HTR-8/SVneo (cell line): ENCODE results near the gene HNRNPA2B1.
A peak's percentile ranks its signal among the peaks of the same experiment; 100 is the strongest.

Source experiments
- DNase-seq: peaks from one replicate; pipeline ENCODE4 v3.0.0; 2011; ENCODE audit warnings: low spot score, mixed read lengths; ENCODE audit not compliant: insufficient read length
- FAIRE-seq: peaks from 2 replicates; lab custom pipeline; 2011; peaks lifted over from hg19 to GRCh38; lab: Jason Lieb, UNC

The HNRNPA2B1 gene

DNA sequence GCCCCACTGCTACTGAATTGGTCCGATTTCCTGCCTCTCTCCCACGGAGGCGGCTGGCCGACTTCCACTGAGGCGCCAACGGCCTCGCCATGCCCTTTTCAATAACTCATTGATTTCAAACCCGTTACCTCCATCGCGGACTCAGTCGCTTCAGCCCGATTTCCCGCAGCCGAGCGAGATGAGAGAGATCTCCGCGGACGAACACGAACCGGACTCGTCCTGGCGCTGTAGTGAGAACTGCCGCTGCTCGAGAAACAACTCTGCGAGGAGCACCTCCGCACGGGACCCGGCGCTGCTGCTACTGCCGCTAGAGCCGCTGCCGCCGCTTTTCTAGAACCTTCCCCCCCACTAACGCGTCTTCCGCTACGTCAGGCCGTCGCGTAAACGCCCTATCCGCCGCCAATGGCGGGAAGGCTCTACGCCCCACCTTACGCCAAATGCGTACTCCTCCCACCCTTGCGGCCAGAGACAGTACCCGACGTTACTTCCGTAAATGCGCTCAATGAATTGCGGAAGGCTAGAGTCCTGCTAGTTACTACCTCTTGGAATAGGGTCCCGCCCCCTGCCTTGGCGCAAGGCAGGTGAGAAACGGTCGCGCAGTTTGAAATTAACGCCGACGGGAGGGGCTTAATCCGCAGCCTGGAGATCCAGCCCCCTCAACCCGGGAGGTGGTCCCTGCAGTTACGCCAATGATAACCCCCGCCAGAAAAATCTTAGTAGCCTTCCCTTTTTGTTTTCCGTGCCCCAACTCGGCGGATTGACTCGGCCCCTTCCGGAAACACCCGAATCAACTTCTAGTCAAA is at the start of gene HNRNPA2B1:
Gene HNRNPA2B1, minus strand, starts transcription at position 303 of the 803 bp plus-strand sequence. Its CDS starts 169 bp downstream, at position 134.
- FAIRE-seq (peak; percentile 91), DNase-seq (peak; percentile 85)

DNA sequence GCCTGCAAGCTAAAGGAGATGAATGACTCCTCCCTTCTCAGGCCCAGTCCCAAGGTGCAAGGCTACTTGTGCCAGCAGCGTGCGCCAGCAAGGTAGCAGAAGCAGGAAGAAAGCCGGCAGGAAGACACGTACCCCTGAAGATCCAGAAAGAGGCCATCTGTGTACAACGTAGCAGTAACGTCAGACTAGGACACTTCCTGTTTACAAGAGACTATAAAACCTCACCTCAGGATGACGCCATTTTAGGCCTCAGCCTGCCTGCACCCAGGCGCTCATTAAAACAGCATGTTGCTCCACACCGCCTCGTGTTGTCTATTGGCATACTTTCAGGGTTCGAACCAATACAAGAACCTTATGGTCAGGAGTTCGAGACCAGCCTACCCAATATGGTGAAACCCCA is 49.7 kb upstream of the HNRNPA2B1 start:
- no peak for DNase-seq
- FAIRE-seq, result no peak

DNA sequence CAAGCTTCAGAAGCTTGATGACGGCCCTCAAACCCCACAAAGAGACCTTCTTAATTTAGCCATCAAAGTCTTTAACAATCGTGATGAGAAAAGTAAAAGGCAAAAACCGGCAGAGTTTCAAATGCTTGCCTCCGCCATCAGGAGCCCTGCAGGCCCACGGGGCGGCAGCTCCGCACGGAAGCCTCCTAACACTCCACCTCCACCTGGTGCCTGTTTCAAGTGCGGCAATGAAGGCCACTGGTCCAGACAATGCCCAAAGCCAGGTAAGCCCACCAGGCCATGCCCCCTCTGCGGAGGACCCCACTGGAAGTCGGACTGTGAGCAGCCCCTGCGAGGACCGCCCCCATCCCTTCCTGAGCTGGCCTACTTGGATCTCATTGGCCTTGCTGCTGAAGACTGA is 44.6 kb upstream of the HNRNPA2B1 start:
- no peak for FAIRE-seq
- DNase-seq, result no peak

DNA sequence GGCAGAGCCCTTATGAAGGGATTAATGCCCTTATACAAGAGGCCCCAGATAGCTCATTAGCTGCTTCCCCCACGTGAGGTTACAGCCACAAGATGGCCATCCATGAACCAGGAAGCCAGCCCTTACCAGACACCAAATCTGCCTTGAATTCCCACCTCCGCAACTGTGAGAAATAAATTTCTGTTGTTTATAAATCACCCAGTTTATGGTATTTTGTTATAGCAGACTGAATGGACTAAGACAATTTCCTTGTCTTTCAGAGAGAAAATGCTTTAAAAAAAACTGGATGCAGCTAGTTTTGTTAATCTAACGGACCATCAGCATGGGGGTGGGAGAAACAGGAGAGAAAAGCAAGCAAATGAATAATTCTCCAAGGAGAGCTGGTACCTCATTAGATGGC is 37.5 kb upstream of the HNRNPA2B1 start:
- FAIRE-seq (no peak), DNase-seq (no peak)

DNA sequence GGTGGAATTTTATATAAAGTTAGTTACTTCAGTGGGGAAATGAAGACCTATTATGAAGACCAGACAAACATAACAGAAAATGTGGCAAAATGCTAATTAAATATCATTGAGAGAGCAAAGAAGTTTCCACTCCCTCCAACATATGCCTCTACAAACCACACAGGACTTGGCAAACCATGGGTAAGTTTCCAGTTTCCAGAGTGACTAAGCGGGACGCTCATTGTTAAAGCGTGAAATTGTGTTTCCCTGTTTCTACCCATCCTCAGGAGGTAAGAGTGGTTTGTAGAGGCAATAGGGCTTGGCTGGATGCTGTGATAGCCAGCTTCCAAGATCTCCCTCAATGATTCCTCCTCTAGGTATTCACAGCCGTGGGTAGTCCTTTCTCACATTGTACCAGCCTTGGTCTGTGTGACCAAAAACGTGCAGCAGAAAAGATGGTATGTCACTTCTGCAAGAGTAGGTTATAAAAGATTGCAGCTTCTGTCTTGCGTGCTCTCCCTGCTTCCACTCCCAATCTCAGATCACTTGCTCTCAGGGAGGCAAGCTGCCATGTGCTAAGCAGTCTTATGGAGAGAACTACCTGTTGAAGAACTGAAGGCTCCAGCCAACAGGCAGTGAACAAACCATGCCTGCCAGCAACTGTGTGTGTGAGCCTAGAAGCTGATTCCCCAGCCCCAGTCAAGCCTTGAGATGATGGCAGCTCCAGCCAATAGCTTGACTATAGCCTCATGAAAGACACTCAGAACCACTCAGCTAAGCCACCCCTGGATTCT is 36.7 kb upstream of the HNRNPA2B1 start:
- DNase-seq, result no peak
- no peak for FAIRE-seq

DNA sequence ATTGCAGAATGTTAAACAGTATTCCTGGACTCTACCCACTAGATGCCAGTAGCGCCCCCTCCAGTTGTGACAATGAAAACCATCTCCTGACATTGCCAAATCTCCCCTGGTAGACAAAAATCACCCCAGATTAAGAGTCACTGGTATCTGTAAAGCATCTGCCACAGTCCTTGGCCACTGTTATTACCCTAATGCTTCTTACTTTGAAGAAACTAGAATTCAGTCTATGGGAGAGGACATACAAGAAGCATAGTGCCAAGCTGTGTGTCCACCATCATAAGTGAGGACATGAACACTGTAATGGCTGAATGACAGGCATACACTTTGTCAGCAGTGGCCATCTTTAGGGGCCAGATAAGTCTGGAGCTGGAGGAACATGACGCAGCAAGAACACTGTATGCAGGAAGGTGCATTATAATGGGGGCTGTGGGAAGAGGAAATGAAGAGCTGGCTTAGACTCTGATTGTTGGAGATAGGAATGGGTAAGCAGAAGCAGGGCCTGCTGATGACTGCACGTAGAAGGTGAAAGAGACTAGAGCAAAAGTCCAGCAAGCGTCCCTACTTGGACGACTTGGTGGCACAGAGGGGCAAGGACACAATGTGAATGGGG is 33.5 kb upstream of the HNRNPA2B1 start:
- FAIRE-seq (no peak), DNase-seq (no peak)

DNA sequence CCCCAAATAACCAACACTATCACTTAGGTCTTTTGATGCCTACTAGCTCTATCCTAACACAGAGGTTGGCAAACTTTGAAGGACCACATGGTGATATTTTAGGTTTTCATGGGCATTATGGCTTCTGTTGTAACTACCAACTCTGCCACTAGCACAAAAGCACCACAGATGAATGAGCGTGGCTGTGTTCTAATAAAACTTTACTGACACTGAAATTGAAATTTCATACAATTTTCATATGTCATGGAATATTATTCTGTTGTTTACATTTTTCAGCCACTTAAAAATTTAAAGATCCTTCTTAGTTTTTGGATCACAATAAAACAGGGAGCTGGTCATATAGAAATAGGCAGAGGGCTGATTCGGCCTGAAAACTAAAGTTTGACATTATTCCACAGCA is 27.4 kb upstream of the HNRNPA2B1 start:
- no peak for DNase-seq
- FAIRE-seq, result no peak

DNA sequence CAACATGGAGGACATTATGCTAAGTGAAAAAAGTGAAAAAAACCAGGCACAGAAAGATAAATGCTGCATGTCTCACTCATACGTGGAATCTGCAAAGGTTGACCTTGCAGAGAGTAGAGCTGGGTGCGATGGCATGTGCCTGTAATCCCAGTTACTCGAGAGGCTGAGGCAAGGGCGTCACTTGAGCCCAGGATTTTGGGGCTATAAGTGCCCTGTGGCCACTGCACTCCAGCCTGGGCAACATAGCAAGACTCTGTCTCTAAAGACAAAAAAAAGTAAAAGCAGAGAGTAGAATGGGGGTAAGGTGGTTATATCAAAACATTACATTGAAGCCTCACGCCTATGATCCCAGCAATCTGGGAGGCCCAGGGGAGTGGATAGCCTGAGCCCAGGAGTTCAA is 23.8 kb upstream of the HNRNPA2B1 start:
- FAIRE-seq, result no peak
- no peak for DNase-seq

DNA sequence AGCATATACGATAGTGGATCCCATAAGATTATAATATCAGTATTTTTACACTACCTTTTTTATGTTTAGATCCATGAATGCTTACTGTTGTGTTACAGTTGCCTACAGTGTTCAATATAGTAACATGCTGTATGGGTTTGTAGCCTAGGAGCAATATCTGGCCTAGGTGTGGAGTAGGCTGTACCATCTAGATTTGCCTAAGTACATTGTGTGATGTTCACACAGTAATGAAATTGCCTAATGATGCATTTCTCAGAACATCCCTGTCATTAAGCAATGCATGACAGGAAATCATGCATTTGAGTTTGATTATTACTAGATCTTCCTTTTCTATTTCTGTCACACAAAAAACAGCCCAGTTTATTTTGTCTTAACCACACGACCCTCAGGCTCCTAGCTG is 15.5 kb upstream of the HNRNPA2B1 start:
- FAIRE-seq, result no peak
- no peak for DNase-seq

DNA sequence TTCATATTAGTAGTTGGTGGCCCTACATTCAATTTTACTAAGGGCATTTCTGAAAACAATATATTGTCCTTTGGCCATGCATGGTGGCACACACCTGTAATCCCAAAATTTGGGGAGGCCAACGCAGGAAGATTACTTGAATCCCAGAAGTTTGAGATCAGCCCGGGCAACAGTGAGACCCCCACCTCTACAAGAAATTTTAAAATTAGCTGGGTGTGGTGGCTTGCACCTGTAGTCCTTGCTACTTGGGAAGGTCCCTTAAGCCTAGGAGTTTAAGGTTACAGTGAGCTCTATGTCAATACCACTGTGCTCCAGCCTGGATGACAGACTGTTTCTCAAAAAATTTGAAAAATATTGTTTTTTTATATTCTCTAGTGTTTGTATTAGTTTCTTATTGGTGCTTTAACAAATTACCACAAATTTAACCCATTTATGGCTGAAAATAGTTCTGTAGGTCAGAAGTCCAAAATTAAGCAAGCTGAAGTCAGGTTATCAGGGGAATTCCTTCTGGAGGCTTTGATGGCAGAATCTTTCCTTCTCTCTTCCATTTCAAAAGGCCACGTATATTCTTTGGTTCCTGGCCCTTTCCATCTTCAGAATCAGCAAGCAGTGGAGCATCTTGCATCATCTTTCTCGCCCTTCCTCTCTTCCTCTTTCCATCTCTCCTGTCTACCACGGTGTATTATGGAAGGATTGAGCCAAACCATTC is 13.4 kb upstream of the HNRNPA2B1 start:
- DNase-seq (no peak), FAIRE-seq (no peak)

DNA sequence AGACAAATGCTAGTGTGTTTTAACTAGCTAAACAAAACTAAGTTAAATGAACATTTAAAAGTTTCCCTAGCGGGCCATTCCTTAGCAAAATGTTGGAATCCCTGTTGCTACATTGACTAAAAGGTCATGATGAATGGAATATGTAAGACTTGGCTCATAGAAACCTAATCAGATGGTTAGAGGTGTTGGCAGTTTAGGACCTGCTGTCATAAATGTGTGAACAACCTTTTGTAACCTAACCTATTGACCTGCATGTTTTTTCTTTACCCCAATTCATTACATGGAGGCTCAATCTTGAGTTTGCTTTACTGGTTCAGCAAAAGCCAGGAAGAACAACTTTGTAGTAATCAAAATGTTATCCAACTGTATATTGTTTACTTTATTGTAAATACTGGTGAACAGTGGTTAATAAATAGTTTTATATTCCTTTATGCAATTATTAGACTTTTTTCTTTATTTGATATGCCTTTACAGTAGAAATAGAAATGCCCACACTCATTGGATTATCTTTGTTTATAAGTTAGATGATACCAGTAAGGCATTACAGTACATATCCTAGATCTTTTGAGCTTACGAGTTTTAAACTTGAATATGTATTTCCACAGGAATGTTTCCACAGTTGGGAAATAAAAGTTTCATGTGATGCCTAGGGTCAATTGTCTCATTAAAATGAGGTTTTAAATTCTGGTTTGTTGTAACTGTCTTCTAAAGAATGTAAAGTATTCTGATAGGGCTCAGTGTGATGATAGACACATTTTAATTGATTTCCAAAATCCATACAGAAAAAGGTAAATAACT is 12.6 kb upstream of the HNRNPA2B1 start:
- peak; percentile 49 for FAIRE-seq
- DNase-seq, result no peak

DNA sequence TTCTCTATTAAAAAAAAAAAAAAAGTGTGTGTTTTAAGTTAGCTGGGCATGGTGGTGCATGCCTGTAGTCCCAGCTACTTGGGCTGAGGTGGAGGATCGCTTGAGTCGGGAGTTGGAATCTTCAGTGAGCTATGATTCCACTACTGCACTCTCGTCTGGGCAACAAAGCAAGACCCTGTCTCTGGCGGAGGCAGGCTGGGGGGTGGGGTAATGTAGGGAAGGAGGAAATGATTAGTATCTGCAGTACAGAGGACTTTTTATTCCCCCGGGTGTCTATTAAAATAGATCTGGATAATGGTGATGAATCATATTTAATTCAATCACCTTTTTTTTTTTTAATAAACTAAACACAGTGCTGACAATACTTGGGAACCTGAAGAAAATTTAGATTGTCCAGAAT is 7.5 kb upstream of the HNRNPA2B1 start:
- FAIRE-seq (no peak), DNase-seq (no peak)

DNA sequence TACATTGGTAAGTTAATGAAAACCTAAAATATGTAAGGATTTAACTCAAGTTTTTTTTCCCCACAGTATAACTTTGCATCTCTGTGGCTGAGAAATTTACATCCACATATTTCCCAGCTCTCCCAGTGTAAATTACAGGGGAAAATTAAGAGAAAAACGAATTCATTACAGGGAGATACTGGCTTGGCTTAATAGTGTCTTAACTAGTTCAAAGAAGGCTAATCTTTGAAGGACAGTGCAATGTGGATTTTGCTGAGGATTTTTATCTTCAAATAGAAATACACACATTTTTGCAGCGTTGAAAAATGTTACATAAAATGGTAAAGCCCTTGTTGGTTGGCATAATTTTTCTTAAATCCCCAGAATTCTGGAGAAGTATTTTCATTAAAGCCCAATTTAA is 2.5 kb upstream of the HNRNPA2B1 start:
- no peak for FAIRE-seq
- no peak for DNase-seq

DNA sequence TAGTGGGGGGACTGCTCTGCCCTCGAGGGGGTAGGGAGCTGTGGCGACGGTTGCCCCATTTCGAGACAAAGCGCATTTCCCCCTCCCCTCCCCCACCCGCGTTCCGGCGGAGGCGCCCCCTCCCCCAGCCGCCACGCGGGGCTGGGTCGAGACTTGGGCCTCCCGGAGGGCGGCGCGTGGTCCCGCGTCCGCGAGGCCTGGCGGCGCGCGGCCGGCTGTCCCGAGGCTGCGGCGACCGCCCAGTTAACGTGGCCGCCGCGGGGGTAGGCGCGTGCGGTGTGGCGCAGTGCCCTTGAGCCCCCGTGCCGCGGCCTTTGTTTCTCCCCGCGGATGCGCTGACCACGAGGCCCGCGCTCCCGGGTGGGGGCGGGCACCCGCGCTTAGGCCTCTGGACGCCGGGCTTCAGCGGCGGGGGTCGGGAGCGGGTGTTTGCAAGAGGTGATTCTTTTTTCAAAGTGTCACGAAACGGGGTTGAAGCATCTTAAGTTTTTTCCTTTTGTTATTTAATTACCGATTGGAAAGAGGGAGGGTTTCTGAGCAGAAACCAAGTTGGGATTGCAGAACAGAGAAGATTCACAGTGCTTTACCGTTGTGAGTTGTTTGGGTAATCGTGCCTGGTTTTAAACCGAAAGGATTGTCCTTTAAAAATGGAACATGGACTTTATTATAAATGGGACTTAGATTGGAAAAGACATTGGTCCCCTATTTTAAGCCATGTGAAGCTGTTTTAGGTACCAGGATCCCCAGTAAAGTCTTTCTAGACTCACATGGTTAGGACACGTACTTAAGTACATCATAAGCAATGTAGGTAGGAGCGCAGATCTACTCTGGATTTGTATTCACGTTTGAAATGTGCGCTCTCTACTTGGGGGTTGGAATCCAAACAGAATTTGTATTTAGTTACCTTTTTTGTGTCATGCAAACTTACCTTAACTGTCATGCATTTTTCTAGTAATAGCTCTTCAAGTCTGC is 1.8 kb upstream of the HNRNPA2B1 start:
- DNase-seq (no peak), FAIRE-seq (no peak)

DNA sequence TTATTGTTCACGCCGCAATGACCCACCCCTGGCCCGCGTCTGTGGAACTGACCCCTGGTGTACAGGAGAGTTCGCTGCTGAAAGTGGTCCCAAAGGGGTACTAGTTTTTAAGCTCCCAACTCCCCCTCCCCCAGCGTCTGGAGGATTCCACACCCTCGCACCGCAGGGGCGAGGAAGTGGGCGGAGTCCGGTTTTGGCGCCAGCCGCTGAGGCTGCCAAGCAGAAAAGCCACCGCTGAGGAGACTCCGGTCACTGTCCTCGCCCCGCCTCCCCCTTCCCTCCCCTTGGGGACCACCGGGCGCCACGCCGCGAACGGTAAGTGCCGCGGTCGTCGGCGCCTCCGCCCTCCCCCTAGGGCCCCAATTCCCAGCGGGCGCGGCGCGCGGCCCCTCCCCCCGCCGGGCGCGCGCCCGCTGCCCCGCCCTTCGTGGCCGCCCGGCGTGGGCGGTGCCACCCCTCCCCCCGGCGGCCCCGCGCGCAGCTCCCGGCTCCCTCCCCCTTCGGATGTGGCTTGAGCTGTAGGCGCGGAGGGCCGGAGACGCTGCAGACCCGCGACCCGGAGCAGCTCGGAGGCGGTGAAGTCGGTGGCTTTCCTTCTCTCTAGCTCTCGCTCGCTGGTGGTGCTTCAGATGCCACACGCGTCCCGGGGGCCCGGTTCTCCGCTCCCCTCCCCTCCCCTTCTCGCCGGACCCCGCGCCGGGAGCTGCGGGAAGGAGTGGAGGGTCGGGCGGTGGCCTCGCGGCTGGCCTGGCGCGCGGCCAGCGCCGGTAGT is 887 bp upstream of the HNRNPA2B1 start, which contains the start of gene CBX3:
Gene CBX3, plus strand, starts transcription at position 499 of the 772 bp plus-strand sequence. CDS start 1,254 bp downstream, outside the sequence.
- DNase-seq, result peak; percentile 77
- peak; percentile 42 for FAIRE-seq

DNA sequence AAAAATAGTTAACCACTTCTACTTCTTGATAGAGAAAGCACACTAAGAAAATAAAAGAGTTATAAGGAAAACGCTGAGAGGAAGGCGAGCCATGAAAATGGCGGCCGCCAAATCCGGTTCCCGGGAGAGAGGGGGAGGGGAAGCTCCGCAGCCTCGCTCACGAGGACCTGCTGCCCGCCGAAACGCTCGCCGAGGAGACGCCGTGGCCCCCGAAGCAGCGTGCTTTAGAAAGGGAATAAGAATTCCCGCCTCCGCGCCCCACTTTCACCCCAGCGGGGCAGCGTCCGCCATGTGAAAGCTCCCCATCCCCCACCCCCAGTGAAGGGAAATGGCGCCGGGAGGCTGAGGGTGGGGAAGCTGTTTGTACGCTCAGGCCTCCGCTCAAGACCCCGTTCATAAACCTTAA is 505 bp downstream of the HNRNPA2B1 start:
- DNase-seq (no peak), FAIRE-seq (no peak)

DNA sequence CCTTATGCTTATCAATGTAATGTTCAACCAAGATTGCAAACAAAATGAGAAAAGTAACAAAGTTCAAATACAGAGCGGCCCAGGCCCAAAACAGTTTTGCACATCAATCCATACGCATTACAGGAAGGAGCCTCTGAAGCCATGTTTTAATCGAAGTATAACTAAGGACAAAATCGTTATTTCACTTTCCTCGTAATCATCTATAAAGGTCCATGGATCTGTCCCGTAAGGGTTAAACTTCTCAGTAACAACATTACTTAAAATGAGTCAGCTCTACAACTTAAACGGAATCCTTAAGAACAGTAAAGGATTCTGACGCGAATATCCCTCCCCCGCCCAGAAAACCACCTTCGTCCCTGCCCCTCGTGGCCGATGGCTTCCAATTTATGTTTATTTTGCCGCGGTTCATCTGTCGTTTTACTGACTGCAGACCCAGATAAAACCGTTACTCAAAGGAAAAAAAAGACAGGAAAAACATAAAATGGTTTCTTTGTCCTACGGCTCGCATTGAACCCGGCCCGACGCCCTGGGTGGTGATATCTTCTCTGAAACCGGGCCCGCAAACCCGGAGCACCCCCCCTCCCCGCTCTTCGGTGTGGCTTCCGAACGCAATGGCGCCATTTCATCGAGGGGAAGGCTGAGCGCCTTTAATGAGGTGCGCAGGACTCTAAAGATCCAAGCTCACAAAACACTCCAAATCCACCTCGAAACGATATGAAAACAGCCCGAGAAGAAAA is 1.1 kb downstream of the HNRNPA2B1 start:
- FAIRE-seq, result no peak
- DNase-seq, result no peak
